Progenitor cell of endocrine pancreas (in vitro differentiated cells): ENCODE data around the gene TM9SF1. TPM values are rescaled to one million over a fixed set of nuclear protein-coding genes. Genes with fewer than 3 reads are reported as not detected.

ENCODE experiments used
- DNase-seq: peaks from one replicate; pipeline ENCODE4 v3.0.0; 2021; ENCODE audit warnings: low spot score; ENCODE audit not compliant: unreplicated experiment
- H3K27ac Mint-ChIP-seq: 2 replicates; pipeline ENCODE4 v1.8.0; 2021; ENCODE audit warnings: mild to moderate bottlenecking, moderate library complexity, mixed read lengths
- H3K27me3 Mint-ChIP-seq: 2 replicates; pipeline ENCODE4 v1.8.0; 2021; ENCODE audit warnings: mixed read lengths
- H3K36me3 Mint-ChIP-seq: 2 replicates; pipeline ENCODE4 v1.8.0; 2022; ENCODE audit warnings: mixed read lengths; ENCODE audit not compliant: insufficient read depth
- H3K4me1 Mint-ChIP-seq: 2 replicates; pipeline ENCODE4 v1.8.0; 2021; ENCODE audit warnings: low read depth, mixed read lengths
- H3K4me3 Mint-ChIP-seq: 2 replicates; pipeline ENCODE4 v1.8.0; 2021; ENCODE audit warnings: low read depth, mild to moderate bottlenecking, moderate library complexity, mixed read lengths
- H3K9me3 Mint-ChIP-seq: 2 replicates; pipeline ENCODE4 v1.8.0; 2021; ENCODE audit warnings: low read depth, mixed read lengths
- microRNA-seq: library from miRNA; unstranded; fragments of <30 nt; microRNA quantifications from one replicate; pipeline ENCODE4 v1.1.0, GENCODE V29; 2020; ENCODE audit warnings: borderline number of aligned reads; ENCODE audit not compliant: unreplicated experiment
- total RNA-seq: library from RNA; stranded (reverse); gene quantifications from 2 replicates; pipeline ENCODE4 v1.2.1, GENCODE V29; 2021
- TF ChIP-seq, protein P1 (sequence below): fragments of 200-600 bp; sonication (generic); IDR thresholded peaks from one replicate; pipeline ENCODE4 v1.5.0; 2021; ENCODE audit warnings: antibody characterized with exemption, mild to moderate bottlenecking; ENCODE audit not compliant: unreplicated experiment

The TM9SF1 gene
- total RNA-seq, 1 donor from 2014 or later: 56.2 TPM

GRCh38 chr14:24141097-24141880 is 54.0 kb downstream of the TM9SF1 start, which contains the start of gene EMC9:
Gene EMC9 (minus strand): TSS chr14:24141591. CDS start chr14:24141304, 287 bp downstream.
- peak within 1 kb of the TSS; percentile 95 for H3K27ac Mint-ChIP-seq
- no peaks in the 10 kb centered on the region for H3K9me3 Mint-ChIP-seq
- peak; percentile 99 for DNase-seq
- peaks cover 6% of the 10 kb centered on the region for H3K36me3 Mint-ChIP-seq
- TF ChIP-seq, protein P1, sequence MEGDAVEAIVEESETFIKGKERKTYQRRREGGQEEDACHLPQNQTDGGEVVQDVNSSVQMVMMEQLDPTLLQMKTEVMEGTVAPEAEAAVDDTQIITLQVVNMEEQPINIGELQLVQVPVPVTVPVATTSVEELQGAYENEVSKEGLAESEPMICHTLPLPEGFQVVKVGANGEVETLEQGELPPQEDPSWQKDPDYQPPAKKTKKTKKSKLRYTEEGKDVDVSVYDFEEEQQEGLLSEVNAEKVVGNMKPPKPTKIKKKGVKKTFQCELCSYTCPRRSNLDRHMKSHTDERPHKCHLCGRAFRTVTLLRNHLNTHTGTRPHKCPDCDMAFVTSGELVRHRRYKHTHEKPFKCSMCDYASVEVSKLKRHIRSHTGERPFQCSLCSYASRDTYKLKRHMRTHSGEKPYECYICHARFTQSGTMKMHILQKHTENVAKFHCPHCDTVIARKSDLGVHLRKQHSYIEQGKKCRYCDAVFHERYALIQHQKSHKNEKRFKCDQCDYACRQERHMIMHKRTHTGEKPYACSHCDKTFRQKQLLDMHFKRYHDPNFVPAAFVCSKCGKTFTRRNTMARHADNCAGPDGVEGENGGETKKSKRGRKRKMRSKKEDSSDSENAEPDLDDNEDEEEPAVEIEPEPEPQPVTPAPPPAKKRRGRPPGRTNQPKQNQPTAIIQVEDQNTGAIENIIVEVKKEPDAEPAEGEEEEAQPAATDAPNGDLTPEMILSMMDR: peak; percentile 38
- peak within 1 kb of the TSS; percentile 95 for H3K4me3 Mint-ChIP-seq
- H3K4me1 Mint-ChIP-seq: peaks cover 35% of the 10 kb centered on the region
- no peaks in the 10 kb centered on the region for H3K27me3 Mint-ChIP-seq

DNA sequence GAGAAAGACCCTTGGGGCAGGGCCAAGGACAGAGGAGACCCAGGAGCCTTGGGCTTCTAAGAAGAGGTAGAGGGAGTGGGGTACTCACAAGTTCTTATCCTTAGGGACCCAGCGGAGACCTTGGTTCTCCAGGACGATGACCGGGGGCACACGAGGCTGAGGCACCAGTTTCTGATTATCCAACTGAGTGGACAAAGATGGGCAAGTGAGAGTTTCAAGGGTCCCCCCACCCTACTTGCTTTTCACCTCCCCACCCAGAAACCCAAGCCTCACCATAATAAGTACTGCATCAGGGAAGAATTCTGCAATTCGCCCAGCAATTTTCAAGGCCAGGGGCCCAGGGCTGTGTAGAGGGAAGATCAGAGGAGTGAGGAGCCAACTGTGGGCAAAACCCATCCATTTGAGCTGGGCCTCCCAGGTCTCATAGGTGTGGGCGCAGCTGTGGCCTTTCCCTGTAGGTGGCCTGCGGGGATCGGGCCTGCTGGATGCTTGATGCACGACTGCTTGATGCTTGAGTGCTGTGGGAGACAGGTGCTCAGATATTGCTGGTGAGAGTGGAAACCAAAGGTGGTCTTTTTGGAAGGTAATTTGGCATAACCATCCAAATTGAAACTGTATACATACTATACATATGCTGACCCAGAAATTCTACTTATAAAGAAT is 55.8 kb downstream of the TM9SF1 start:
- TF ChIP-seq, protein P1: no peak
- DNase-seq: no peak
- Mint-ChIP-seq H3K27me3 (no peaks in the 10 kb centered on the region), H3K36me3 (peaks cover 6% of the 10 kb centered on the region), H3K9me3 (no peaks in the 10 kb centered on the region), H3K4me1 (peaks cover 28% of the 10 kb centered on the region), H3K4me3 (peak overlapping the region; percentile 61), H3K27ac (no peak overlapping the region)

Small RNAs within 50 kb of the gene (microRNA-seq; reads per million reads assigned to microRNA genes)
- not detected for gene MIR7703

Other genes with a start within 250 kb of the TM9SF1 start
- gene DHRS4, start 241.7 kb downstream of the TM9SF1 start, total RNA-seq: 17.1 and 19.6 TPM in 2 replicates
- 12.2 and 14.0 TPM in 2 replicates for gene DHRS4L2, start 206.5 kb downstream of the TM9SF1 start, total RNA-seq
- gene CARMIL3, start 143.4 kb downstream of the TM9SF1 start, total RNA-seq: 4.3 and 4.9 TPM in 2 replicates
- gene CPNE6, start 123.9 kb downstream of the TM9SF1 start, total RNA-seq: not detected in 2 replicates
- gene PCK2, start 101.1 kb downstream of the TM9SF1 start, total RNA-seq: 29.7 and 34.7 TPM in 2 replicates
- 79.7 and 80.9 TPM in 2 replicates for gene DCAF11, start 80.7 kb downstream of the TM9SF1 start, total RNA-seq
- 2.3 and 2.8 TPM in 2 replicates for gene NRL, start 80.5 kb downstream of the TM9SF1 start, total RNA-seq
- gene FITM1, start 64.8 kb downstream of the TM9SF1 start, total RNA-seq: 1.7 and 1.9 TPM in 2 replicates
- 101 and 103 TPM in 2 replicates for gene PSME1, start 59.2 kb downstream of the TM9SF1 start, total RNA-seq
- gene EMC9, start 53.9 kb downstream of the TM9SF1 start, total RNA-seq: 22.8 and 22.9 TPM in 2 replicates
- 118 and 120 TPM in 2 replicates for gene PSME2, start 48.8 kb downstream of the TM9SF1 start, total RNA-seq
- gene RNF31, start 47.9 kb downstream of the TM9SF1 start, total RNA-seq: 99.3 and 104 TPM in 2 replicates
- 57.4 and 62.4 TPM in 2 replicates for gene IRF9, start 34.2 kb downstream of the TM9SF1 start, total RNA-seq
- gene REC8, start 23.4 kb downstream of the TM9SF1 start, total RNA-seq: 380 and 408 TPM in 2 replicates
- 54.9 and 56.4 TPM in 2 replicates for gene IPO4, start 6.6 kb downstream of the TM9SF1 start, total RNA-seq
- gene TSSK4, start 10.3 kb upstream of the TM9SF1 start, total RNA-seq: 0.29 TPM in 1 of 2 replicates, not detected in the other
- 53.7 and 54.3 TPM in 2 replicates for gene CHMP4A, start 18.0 kb upstream of the TM9SF1 start, total RNA-seq
- 15.2 and 17.7 TPM in 2 replicates for gene MDP1, start 20.6 kb upstream of the TM9SF1 start, total RNA-seq
- 161 TPM in 2 replicates for gene NEDD8, start 36.9 kb upstream of the TM9SF1 start, total RNA-seq
- gene GMPR2, start 37.5 kb upstream of the TM9SF1 start, total RNA-seq: 73.6 and 86.2 TPM in 2 replicates
- 56.7 and 59.2 TPM in 2 replicates for gene TINF2, start 47.2 kb upstream of the TM9SF1 start, total RNA-seq
- 5.8 and 7.0 TPM in 2 replicates for gene TGM1, start 67.7 kb upstream of the TM9SF1 start, total RNA-seq
- 25.9 and 33.1 TPM in 2 replicates for gene RABGGTA, start 76.2 kb upstream of the TM9SF1 start, total RNA-seq
- gene DHRS1, start 104.3 kb upstream of the TM9SF1 start, total RNA-seq: 33.4 and 34.4 TPM in 2 replicates
- gene NOP9, start 104.4 kb upstream of the TM9SF1 start, total RNA-seq: 32.4 and 32.6 TPM in 2 replicates
- gene CIDEB, start 112.5 kb upstream of the TM9SF1 start, total RNA-seq: 1.9 and 3.0 TPM in 2 replicates
- gene LTB4R2, start 114.7 kb upstream of the TM9SF1 start, total RNA-seq: 11.0 and 11.3 TPM in 2 replicates
- gene LTB4R, start 116.1 kb upstream of the TM9SF1 start, total RNA-seq: 8.4 TPM in 2 replicates
- gene ADCY4, start 139.6 kb upstream of the TM9SF1 start, total RNA-seq: 0.46 and 0.75 TPM in 2 replicates
- gene RIPK3, start 144.6 kb upstream of the TM9SF1 start, total RNA-seq: 0.62 and 1.5 TPM in 2 replicates
- 56.6 and 57.6 TPM in 2 replicates for gene NFATC4, start 172.7 kb upstream of the TM9SF1 start, total RNA-seq
- 38.3 and 40.0 TPM in 2 replicates for gene NYNRIN, start 203.6 kb upstream of the TM9SF1 start, total RNA-seq
- gene CBLN3, start 234.2 kb upstream of the TM9SF1 start, total RNA-seq: 1.5 and 1.9 TPM in 2 replicates
- 74.3 and 77.4 TPM in 2 replicates for gene KHNYN, start 234.5 kb upstream of the TM9SF1 start, total RNA-seq
- 68.1 and 68.2 TPM in 2 replicates for gene SDR39U1, start 247.3 kb upstream of the TM9SF1 start, total RNA-seq